Vagina (tissue), 2 donors: ENCODE measurements around the gene CTCFL. TPM values are rescaled to one million over a fixed set of nuclear protein-coding genes. Genes with fewer than 3 reads are reported as not detected.

Source experiments
- DNase-seq, 2 donors: peaks; one replicate each; pipeline ENCODE4 v3.0.0-alpha.2; 2017; ENCODE audit errors: extremely low spot score in 2 of 2
- H3K27ac ChIP-seq: fragments of 200-600 bp; sonication (generic); one replicate; pipeline ENCODE4 v1.5.1; 2019
- H3K27me3 ChIP-seq: fragments of 200-600 bp; sonication (generic); one replicate; pipeline ENCODE4 v1.5.1; 2019
- H3K36me3 ChIP-seq, 2 donors: fragments of 200-600 bp; sonication (generic); one replicate each; pipeline ENCODE4 v1.5.1; 2017 to 2019
- H3K4me1 ChIP-seq: fragments of 200-600 bp; sonication (generic); one replicate; pipeline ENCODE4 v1.5.1; 2019
- H3K4me3 ChIP-seq, 2 donors: fragments of 200-600 bp; sonication (generic); 1 replicate in 1 of 2; 2 replicates in 1 of 2; pipeline ENCODE4 v1.5.1; 2016 to 2019
- H3K9me3 ChIP-seq: fragments of 200-600 bp; sonication (generic); one replicate; pipeline ENCODE4 v1.5.1; 2019
- CTCF ChIP-seq, 3 experiments: fragments of 450-650 bp in 2 of 3; fragments of 200-600 bp in 1 of 3; sonication (generic) in 1 of 3; IDR thresholded peaks; one replicate each; pipeline ENCODE4 v1.5.1; 2017 to 2019; ENCODE audit warnings: antibody characterized with exemption in 3 of 3, mild to moderate bottlenecking in 2 of 3, moderate library complexity in 2 of 3
- POLR2A ChIP-seq, 2 donors: fragments of 450-650 bp; IDR thresholded peaks; one replicate each; pipeline ENCODE4 v1.6.1; 2017; ENCODE audit warnings: antibody characterized with exemption in 2 of 2, mild to moderate bottlenecking in 2 of 2, moderate library complexity in 2 of 2
- POLR2AphosphoS5 ChIP-seq, 2 donors: sonication (generic); formaldehyde crosslinking; IDR thresholded peaks; one replicate each; pipeline ENCODE4 v1.9.0; 2017; ENCODE audit warnings: antibody characterized with exemption in 2 of 2, mild to moderate bottlenecking in 2 of 2, low read depth in 1 of 2; ENCODE audit not compliant: insufficient read depth in 1 of 2
- intact Hi-C: fragments of 100-400 bp; cut with DNase I; formaldehyde crosslinking; loops from one replicate; pipeline ENCODE4 v1.15.1; 2023
- total RNA-seq: library from RNA; depleted of rRNA; stranded (reverse); fragments of >200 nt; gene quantifications from one replicate; pipeline ENCODE4 v1.2.3, GENCODE V29; 2016

Gene CTCFL
- total RNA-seq, 1 donor from 2014 or later, result not detected

GRCh38 chr20:57544838-57545564, 20.1 kb upstream of the CTCFL start:
- Histone ChIP-seq H3K4me1 (no peaks in the 10 kb centered on the region), H3K36me3 (no peaks in the 10 kb centered on the region), H3K4me3 (no peak overlapping the region), H3K27ac (no peak overlapping the region), H3K9me3 (no peaks in the 10 kb centered on the region), H3K27me3 (no peaks in the 10 kb centered on the region)
- no peak for DNase-seq
- TF ChIP-seq CTCF (IDR thresholded peaks at IDR 0.05), result no peak
- no peak for TF ChIP-seq POLR2A (IDR thresholded peaks at IDR 0.05)
- peak in 1 of 2 donors; percentile 69 for TF ChIP-seq POLR2AphosphoS5 (IDR thresholded peaks at IDR 0.05; ENCODE audit: insufficient read depth in 1 of 2, low read depth in 1 of 2)
- intact Hi-C loops, result no loop called here

GRCh38 chr20:57543754-57544153, 18.8 kb upstream of the CTCFL start:
- DNase-seq, result no peak
- no peaks in the 10 kb centered on the region for H3K27me3 ChIP-seq
- no peak overlapping the region for H3K27ac ChIP-seq

GRCh38 chr20:57540890-57541580, 16.1 kb upstream of the CTCFL start:
- H3K4me3 ChIP-seq, result no peak overlapping the region
- no peaks in the 10 kb centered on the region for H3K36me3 ChIP-seq
- no peak for DNase-seq
- TF ChIP-seq POLR2AphosphoS5 (IDR thresholded peaks at IDR 0.05; ENCODE audit: insufficient read depth in 1 of 2, low read depth in 1 of 2) (no peak), CTCF (IDR thresholded peaks at IDR 0.05) (no peak), POLR2A (IDR thresholded peaks at IDR 0.05) (no peak)
- no peak overlapping the region for H3K27ac ChIP-seq
- H3K9me3 ChIP-seq, result no peaks in the 10 kb centered on the region
- H3K4me1 ChIP-seq, result no peaks in the 10 kb centered on the region
- H3K27me3 ChIP-seq, result no peaks in the 10 kb centered on the region
- intact Hi-C loops, result no loop called here

More at GRCh38 chr20:57543754-57544153, 18.8 kb upstream of the CTCFL start:
- TF ChIP-seq POLR2AphosphoS5 (IDR thresholded peaks at IDR 0.05; ENCODE audit: insufficient read depth in 1 of 2, low read depth in 1 of 2) (no peak), CTCF (IDR thresholded peaks at IDR 0.05) (no peak), POLR2A (IDR thresholded peaks at IDR 0.05) (no peak)
- H3K4me3 ChIP-seq, result no peak overlapping the region
- H3K4me1 ChIP-seq, result no peaks in the 10 kb centered on the region
- no peaks in the 10 kb centered on the region for H3K36me3 ChIP-seq
- intact Hi-C loops, result no loop called here
- H3K9me3 ChIP-seq, result no peaks in the 10 kb centered on the region

GRCh38 chr20:57539889-57540288, 14.9 kb upstream of the CTCFL start:
- no peaks in the 10 kb centered on the region for H3K27me3 ChIP-seq
- no peak for TF ChIP-seq POLR2AphosphoS5 (IDR thresholded peaks at IDR 0.05; ENCODE audit: insufficient read depth in 1 of 2, low read depth in 1 of 2)
- no peak for TF ChIP-seq CTCF (IDR thresholded peaks at IDR 0.05)
- no peak for TF ChIP-seq POLR2A (IDR thresholded peaks at IDR 0.05)
- no peaks in the 10 kb centered on the region for H3K4me1 ChIP-seq
- H3K9me3 ChIP-seq, result no peaks in the 10 kb centered on the region
- no peak overlapping the region for H3K4me3 ChIP-seq
- no peaks in the 10 kb centered on the region for H3K36me3 ChIP-seq
- H3K27ac ChIP-seq, result no peak overlapping the region
- intact Hi-C loops, result no loop called here
- no peak for DNase-seq

GRCh38 chr20:57537822-57538221, 12.9 kb upstream of the CTCFL start:
- Histone ChIP-seq H3K27me3 (no peaks in the 10 kb centered on the region), H3K4me3 (no peak overlapping the region), H3K36me3 (no peaks in the 10 kb centered on the region), H3K27ac (no peak overlapping the region), H3K4me1 (no peaks in the 10 kb centered on the region), H3K9me3 (no peaks in the 10 kb centered on the region)
- no peak for DNase-seq
- TF ChIP-seq CTCF (IDR thresholded peaks at IDR 0.05) (no peak), POLR2A (IDR thresholded peaks at IDR 0.05) (no peak), POLR2AphosphoS5 (IDR thresholded peaks at IDR 0.05; ENCODE audit: insufficient read depth in 1 of 2, low read depth in 1 of 2) (no peak)
- intact Hi-C loops, result no loop called here
